Stimulated activated CD8-positive, alpha-beta memory T cell treated with anti-CD3 and anti-CD28 coated beads, Interleukin-4, amount 100 ng/mL, for 48 hours (primary cell): ENCODE measurements around the gene SLC2A1.

Source experiments
- DNase-seq: peaks from one replicate; pipeline ENCODE4 v3.0.0-alpha.2; 2020

Gene SLC2A1

GRCh38 chr1:42958488-42959319 lies at the start of gene SLC2A1:
Gene SLC2A1 (minus strand): TSS chr1:42958868. CDS start chr1:42958651, 217 bp downstream.
- peak; percentile 96 for DNase-seq

DNA sequence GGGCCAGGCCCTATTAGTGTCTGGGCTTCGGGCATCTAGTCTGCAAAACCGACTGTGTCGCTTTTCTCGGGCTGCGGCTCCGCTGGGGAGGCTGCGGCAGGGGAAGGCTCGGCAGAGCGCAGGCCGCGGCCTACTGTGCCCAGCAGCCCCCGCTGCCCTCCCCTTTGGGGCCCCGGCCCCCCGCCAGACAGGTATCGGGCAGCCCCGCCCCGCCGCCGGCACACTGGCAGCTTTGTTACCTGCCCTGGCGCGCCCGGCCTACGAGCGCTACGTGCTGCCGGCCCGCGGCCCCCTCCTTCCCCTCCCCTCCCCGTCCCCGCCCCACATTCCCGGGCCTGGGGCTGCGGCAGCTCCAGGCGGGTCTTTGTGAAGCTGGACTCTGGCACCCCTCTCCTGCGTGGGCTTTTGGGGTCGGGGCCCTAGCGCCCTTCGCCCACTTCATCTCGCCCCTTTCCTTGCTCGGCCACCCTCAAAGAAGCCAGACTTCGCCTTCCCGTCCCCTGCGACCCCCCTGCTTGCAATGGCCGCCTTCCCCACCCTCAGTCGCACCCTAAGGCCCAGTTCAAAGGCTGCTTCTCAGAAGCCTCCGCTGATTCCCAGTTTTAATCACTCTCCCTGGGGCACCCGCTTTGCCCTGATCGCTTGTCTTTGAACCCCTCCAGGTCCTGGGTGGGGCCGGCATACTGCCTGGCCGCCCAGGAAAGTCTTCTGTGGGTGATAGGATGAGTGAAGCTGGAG lies 48.9 kb upstream of the SLC2A1 start:
- no peak for DNase-seq

DNA sequence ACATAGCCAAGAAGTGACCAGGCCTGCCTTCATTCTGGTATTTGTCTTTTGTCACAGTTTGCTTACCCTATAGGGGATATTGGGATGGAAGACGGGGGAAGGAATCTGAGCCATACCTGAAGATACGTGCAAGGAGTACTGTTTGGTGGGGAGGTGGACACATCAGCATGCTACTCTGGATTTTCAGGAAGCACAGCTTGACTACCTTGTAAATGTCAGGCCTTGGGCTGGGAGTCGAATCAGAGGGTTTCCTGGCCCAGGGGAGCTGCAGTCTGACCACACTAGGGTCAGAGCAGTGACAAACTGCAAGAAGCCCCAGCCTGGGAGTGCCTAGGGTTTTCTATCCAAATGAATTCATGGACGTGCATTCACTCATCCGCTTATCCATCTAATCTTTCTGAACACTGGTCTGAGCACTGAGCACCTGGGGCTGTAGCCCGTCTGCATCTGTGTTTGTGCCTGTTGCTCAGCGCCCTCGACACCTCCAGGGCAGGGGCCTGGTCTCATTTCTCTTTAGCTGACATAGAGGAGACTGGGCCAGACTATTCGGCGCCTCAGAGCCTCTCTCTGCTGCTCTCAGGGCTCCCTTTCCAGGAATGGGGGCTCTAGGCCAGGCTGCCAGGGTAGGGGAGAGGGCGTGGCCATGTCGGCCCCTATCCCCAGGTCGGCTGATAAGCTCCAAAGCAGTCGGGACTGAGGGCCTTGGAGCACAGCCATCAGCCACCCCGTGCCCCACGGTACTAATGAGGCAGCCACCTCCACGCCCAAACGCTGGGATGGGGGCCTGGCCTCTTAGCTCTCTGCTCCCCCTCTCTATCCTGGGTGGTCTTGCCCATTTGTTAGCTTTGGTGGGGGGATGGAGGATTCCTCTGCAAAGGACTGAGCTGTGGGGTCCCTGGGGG lies 47.0 kb upstream of the SLC2A1 start:
- DNase-seq, result no peak

- DNase-seq, result no peak
These were observed 46.2 kb upstream of the SLC2A1 start for GRCh38 chr1:43004587-43005459.

DNA sequence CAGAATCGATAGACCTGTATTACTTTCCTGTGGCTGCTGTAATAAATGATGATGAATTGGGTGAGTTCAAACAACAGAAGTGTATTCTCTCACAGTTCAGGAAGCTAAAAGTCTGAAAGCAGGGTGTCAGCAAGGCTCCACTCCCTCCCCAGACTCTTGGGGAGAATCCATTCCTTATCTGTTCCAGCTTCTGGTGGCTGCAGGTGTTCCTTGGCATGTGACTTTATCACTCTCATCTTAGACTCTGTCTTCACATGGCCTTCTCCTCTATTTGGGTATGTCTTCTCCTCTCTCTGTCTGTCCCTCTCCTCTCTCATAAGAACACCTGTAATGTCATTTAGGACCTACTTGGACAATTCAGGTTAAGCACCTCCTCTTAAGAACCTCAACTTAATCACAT lies 44.1 kb upstream of the SLC2A1 start:
- DNase-seq, result no peak

GRCh38 chr1:43002116-43002515 lies 43.4 kb upstream of the SLC2A1 start:
- DNase-seq, result no peak

GRCh38 chr1:43001434-43001833 lies 42.8 kb upstream of the SLC2A1 start:
- no peak for DNase-seq

- DNase-seq, result no peak
These were observed 41.6 kb upstream of the SLC2A1 start for GRCh38 chr1:43000271-43000670.

GRCh38 chr1:42999308-42999707 lies 40.6 kb upstream of the SLC2A1 start:
- no peak for DNase-seq

DNA sequence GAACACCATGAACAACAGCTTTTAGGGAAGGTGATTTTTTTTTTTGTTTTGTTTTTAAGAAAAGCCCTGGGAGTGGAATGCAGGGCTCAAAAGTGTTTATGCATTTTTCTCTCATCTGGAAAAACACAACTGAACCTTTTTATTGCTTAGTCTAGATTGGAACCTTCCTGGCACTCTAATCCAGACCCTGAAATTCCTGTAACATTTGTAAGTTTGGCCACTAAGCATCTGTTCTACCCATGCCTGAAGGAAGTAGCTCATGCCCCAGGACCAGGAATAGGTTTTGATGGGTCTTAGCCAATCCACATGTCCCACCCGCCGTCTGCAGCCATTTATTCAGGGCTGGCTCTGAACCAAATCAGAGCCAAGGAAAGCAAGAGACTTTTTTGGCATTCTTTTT lies 39.7 kb upstream of the SLC2A1 start:
- no peak for DNase-seq

DNA sequence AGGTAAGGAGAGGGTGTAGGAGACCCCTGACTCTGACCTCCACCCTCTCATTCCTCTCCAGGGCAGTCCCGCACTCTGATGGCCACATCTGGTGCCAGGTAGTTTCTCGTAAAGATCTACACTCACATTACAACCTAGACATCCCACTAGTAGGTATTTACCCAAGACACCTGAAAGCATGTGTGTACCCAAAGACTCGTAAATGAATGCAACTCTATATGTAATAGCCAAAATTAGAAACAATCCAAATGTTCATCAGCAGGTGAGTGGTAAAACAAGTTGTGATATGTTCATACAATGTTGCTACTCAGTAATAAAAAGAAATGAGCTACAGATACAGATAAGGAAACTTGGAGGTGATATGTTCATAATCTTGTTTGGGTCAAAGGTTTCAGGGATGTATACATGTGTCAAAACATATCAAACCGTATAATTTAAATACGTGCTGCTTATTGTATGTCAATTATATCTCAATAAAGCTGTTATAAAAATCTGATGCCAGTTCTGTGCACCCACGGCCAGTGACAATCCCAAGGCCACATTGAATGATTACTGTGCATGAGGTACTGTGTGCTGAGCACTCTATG lies 37.8 kb upstream of the SLC2A1 start:
- no peak for DNase-seq

GRCh38 chr1:42993502-42994136 lies 35.0 kb upstream of the SLC2A1 start:
- no peak for DNase-seq

DNA sequence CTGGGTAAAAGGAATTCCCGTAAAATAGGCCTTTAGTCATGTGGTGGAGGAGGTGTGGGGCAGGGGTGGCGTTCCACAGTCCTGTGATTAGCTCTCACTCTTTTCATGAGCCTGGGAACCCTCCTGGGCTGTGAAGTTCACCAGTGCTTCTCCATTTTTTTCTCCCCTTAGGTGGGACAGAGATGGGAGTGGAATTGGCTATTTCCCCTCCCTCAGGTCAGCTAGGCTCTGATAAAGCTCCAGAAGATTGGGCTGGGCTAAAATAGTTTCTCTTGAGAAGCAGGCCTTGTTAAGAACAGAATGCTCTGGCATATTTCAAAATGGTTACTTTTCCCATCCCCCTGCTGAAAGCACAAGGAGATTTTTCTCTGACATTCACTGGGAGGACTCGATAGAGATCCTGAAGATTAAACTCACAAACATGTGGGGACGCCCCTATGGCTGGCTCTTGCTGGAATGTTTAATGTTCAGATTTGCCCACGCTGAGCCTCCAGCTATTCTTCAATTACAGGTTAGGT lies 33.4 kb upstream of the SLC2A1 start:
- DNase-seq, result no peak

DNA sequence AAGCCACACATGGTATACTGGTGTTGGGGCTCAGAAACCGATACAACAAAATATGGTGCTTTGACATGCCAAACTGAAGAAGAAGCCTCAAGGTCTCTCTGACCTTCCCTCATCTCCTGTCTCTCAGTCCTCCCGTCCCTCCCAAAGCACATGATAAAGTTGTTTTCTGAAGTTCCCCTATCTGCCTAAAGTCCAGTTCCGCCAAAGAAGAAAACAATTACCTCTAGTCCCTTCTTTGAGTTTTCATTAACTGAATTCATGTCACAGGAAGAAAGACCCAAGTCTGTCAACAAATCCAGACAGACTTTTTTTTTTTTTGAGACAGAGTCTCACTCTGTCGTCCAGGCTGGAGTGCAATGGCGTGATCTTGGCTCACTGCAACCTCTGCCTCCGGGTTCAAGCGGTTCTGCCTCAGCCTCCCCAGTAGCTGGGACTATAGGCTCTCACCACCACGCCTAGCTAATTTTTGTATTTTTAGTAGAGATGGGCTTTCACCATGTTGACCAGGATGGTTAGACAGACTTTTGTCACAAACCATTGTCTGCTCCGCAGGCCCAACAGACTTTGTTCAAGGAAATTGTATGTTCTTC lies 32.2 kb upstream of the SLC2A1 start:
- DNase-seq, result no peak

GRCh38 chr1:42983693-42984092 lies 25.0 kb upstream of the SLC2A1 start:
- DNase-seq, result no peak

DNA sequence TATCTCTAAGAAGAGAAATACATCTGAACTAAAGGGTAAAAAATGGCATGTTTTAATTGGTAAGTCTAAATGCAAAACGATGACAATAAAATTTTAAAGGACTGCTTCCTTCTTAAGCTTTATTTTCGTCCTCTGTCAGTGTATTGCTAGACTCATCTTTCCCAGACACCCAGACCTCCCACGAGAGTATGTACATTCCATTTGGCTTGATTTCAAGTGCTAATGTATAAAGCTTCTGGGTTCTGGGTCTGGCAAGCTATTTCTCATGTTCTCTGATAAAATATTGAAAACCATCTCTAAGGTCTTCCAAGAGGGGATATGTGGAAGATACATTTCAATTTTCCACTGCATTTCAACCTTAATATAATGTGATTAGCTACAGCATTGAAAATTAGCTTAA lies 24.6 kb upstream of the SLC2A1 start:
- no peak for DNase-seq

DNA sequence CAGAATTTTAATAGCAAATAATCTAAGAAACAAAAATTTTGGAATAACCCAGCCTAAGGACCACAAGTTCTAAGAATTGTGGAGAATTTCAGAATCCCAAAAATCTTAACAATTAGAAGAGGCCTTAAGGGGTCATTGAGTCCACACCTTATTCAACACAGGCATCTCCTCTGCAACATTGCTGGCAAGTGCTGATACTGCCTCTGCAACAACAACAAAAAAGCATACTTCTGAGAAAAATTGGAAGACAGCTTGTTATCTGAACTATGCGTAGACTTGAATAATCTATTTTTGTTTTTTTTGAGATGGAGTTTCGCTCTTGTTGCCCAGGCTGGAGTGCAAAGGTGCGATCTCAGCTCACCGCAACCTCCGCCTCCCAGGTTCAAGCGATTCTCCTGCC lies 24.0 kb upstream of the SLC2A1 start:
- no peak for DNase-seq

- DNase-seq, result no peak
These were observed 23.2 kb upstream of the SLC2A1 start for GRCh38 chr1:42981871-42982270.

- no peak for DNase-seq
These were observed 22.7 kb upstream of the SLC2A1 start for GRCh38 chr1:42981255-42981805.
